Gastrocnemius medialis (tissue), 4 donors: ENCODE data around the gene PPP2R2B. TPM values are rescaled to one million over a fixed set of nuclear protein-coding genes. Genes with fewer than 3 reads are reported as not detected.
A peak's percentile ranks its signal among the peaks of the same experiment; 100 is the strongest.

ENCODE experiments used
- ATAC-seq, 2 donors: fragments of 150-250 bp; one replicate each; pipeline ENCODE4 v1.9.1; 2016
- DNase-seq, 2 donors: peaks; one replicate each; pipeline ENCODE4 v3.0.0-alpha.2; 2019
- H3K27ac ChIP-seq, 4 donors: fragments of 200-600 bp; sonication (generic); 1 replicate in 1 of 4; 2 replicates in 3 of 4; pipeline ENCODE4 v1.5.1; 2016 to 2018; ENCODE audit warnings: mild to moderate bottlenecking in 2 of 4, moderate library complexity in 1 of 4
- H3K27me3 ChIP-seq, 3 donors: fragments of 200-600 bp; sonication (generic) in 2 of 3; 1 replicate in 1 of 3; 2 replicates in 2 of 3; pipeline versions ENCODE4 v1.5.1 to v1.6.0; 2016 to 2019; ENCODE audit warnings: mild to moderate bottlenecking in 1 of 3, moderate library complexity in 1 of 3
- H3K36me3 ChIP-seq, 2 donors: fragments of 200-600 bp; sonication (generic) in 1 of 2; one replicate each; pipeline ENCODE4 v1.5.1; 2017 to 2018
- H3K4me1 ChIP-seq, 2 donors: fragments of 200-600 bp; sonication (generic) in 1 of 2; one replicate each; pipeline ENCODE4 v1.5.1; 2016 to 2017; ENCODE audit warnings: mild to moderate bottlenecking in 2 of 2
- H3K4me3 ChIP-seq, 4 donors: fragments of 200-600 bp; sonication (generic) in 3 of 4; 1 replicate in 1 of 4; 2 replicates in 3 of 4; pipeline ENCODE4 v1.5.1; 2016 to 2019; ENCODE audit warnings: mild to moderate bottlenecking in 2 of 4
- H3K9me3 ChIP-seq, 3 donors: fragments of 200-600 bp; sonication (generic) in 2 of 3; 1 replicate in 1 of 3; 2 replicates in 2 of 3; pipeline ENCODE4 v1.5.1; 2016 to 2019
- POLR2A ChIP-seq, 2 donors: fragments of 450-650 bp; IDR thresholded peaks; one replicate each; pipeline ENCODE4 v1.6.1; 2017; ENCODE audit warnings: antibody characterized with exemption in 2 of 2, mild to moderate bottlenecking in 2 of 2, moderate library complexity in 2 of 2
- in situ Hi-C, 4 donors: fragments of 200-750 bp; cut with MboI; loops; one replicate each; pipeline versions ENCODE4 v1.15.0 to v1.8.0; 2017; ENCODE audit warnings: low sequenced_read_pairs in 4 of 4
- intact Hi-C: fragments of 100-400 bp; cut with DNase I; formaldehyde crosslinking; loops from one replicate; pipeline ENCODE4 v1.15.1; 2023; ENCODE audit warnings: low total_unique reads
- total RNA-seq, 4 donors: library from RNA; depleted of rRNA; stranded (reverse); fragments of >200 nt; gene quantifications; one replicate each; pipeline versions ENCODE4 v1.1.0 to v1.2.3, GENCODE V29; 2016
- TF ChIP-seq, protein P1 (sequence below), 5 experiments: fragments of 450-650 bp in 3 of 5; fragments of 200-600 bp in 2 of 5; sonication (generic) in 2 of 5; IDR thresholded peaks in 4 of 5; conservative IDR thresholded peaks in 1 of 5; 1 replicate in 4 of 5; 2 replicates in 1 of 5; pipeline ENCODE4 v1.5.1; 2016 to 2019; ENCODE audit warnings: antibody characterized with exemption in 5 of 5, mild to moderate bottlenecking in 3 of 5, moderate library complexity in 3 of 5

PPP2R2B gene
- total RNA-seq, 4 donors from 2014 or later: 0.04 to 0.76 (median 0.19) TPM; not detected in 1

DNA sequence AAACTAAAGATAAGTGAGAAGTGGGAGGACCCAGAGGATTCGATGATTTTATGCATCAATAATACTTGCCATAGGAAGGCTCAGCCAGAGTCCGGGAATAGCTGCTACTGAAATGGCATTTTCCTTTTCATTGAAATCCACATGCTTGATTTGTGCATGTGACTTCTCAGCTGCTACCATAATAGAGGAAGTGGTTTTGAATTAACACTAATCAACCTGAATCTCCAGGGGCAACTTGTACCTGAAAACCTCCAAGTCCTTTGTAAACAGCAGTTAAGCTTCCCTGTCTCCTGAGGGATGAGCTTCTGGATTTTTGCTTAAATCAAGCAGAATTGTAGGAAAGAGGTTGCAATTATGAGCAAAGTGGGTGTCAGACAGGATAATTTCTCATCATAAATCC, 124.9 kb downstream of the PPP2R2B start:
- ATAC-seq: no peak

DNA sequence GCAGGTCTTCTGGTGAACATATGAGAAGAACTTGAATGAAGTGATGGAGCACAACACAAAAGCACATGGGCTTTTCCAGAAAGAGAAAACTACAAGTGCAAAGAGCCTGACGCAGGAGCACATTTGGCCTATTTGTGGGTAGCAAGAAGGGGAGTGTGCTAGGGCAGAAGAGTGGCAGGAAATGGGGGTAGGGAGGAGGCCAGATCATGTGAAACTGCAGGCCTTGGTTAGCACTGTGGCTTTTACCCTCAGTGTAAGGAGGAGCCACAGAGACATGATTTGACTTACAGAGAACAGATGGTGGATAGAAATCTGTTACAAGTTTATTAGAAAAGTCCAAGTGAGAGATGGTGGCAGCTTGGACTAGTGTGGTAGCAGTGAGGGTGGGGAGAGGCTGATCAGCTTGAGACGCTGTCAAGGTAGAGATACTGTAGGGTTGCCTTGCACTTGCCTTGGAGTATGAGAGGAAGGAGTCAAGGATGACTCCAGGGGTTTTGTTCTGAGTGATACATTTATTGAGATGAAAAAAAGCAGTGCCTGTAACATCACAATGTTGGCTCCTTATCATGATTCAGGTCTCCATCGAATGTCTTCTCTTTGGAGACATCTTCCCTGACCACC, 126.7 kb downstream of the PPP2R2B start:
- no peak overlapping the region for H3K4me3 ChIP-seq
- H3K36me3 ChIP-seq: no peaks in the 10 kb centered on the region
- DNase-seq (peak in 1 of 2 donors; percentile 13), ATAC-seq (no peak)
- H3K27me3 ChIP-seq: no peaks in the 10 kb centered on the region
- no peak for TF ChIP-seq POLR2A (IDR thresholded peaks at IDR 0.05)
- TF ChIP-seq, protein P1, sequence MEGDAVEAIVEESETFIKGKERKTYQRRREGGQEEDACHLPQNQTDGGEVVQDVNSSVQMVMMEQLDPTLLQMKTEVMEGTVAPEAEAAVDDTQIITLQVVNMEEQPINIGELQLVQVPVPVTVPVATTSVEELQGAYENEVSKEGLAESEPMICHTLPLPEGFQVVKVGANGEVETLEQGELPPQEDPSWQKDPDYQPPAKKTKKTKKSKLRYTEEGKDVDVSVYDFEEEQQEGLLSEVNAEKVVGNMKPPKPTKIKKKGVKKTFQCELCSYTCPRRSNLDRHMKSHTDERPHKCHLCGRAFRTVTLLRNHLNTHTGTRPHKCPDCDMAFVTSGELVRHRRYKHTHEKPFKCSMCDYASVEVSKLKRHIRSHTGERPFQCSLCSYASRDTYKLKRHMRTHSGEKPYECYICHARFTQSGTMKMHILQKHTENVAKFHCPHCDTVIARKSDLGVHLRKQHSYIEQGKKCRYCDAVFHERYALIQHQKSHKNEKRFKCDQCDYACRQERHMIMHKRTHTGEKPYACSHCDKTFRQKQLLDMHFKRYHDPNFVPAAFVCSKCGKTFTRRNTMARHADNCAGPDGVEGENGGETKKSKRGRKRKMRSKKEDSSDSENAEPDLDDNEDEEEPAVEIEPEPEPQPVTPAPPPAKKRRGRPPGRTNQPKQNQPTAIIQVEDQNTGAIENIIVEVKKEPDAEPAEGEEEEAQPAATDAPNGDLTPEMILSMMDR (IDR thresholded peaks at IDR 0.05 in 4 of 5, conservative IDR thresholded peaks at IDR 0.05 in 1 of 5): no peak
- H3K4me1 ChIP-seq: no peaks in the 10 kb centered on the region
- intact Hi-C loops: no loop called here
- no peaks in the 10 kb centered on the region for H3K9me3 ChIP-seq
- in situ Hi-C loops: no loop called here
- H3K27ac ChIP-seq: no peak overlapping the region

More for the DNA sequence above, 124.9 kb downstream of the PPP2R2B start:
- no peaks in the 10 kb centered on the region for H3K9me3 ChIP-seq
- in situ Hi-C loops (no loop called here), intact Hi-C loops (no loop called here)
- H3K4me1 ChIP-seq: no peaks in the 10 kb centered on the region
- no peaks in the 10 kb centered on the region for H3K27me3 ChIP-seq
- H3K4me3 ChIP-seq: no peak overlapping the region
- H3K27ac ChIP-seq: no peak overlapping the region
- H3K36me3 ChIP-seq: no peaks in the 10 kb centered on the region
- DNase-seq: no peak
- no peak for TF ChIP-seq POLR2A (IDR thresholded peaks at IDR 0.05)
- TF ChIP-seq, protein P1 (IDR thresholded peaks at IDR 0.05 in 4 of 5, conservative IDR thresholded peaks at IDR 0.05 in 1 of 5): no peak

DNA sequence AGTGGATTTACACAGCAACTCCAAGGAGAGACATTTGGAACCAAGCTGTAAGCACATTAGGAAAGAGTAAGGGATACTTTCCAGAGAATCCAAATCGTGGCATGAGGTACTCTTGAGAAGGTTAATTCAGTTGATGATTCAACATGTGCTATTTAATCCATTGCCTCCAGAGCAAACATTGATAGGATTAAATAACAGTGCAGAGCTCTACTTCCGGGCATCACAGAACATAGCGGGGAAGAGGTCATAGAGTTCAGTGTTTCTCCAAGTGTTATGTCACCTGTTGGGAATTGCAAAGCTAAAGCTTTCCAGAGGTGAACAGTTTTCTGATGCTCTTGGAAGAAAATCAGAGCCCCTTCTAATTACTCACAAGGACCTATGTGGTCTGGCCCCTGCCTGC, 127.5 kb downstream of the PPP2R2B start:
- Histone ChIP-seq H3K27me3 (no peaks in the 10 kb centered on the region), H3K9me3 (no peaks in the 10 kb centered on the region), H3K36me3 (no peaks in the 10 kb centered on the region), H3K27ac (no peak overlapping the region), H3K4me3 (no peak overlapping the region), H3K4me1 (no peaks in the 10 kb centered on the region)
- DNase-seq (no peak), ATAC-seq (no peak)
- in situ Hi-C loops: no loop called here
- intact Hi-C loops: no loop called here
- TF ChIP-seq, protein P1 (IDR thresholded peaks at IDR 0.05 in 4 of 5, conservative IDR thresholded peaks at IDR 0.05 in 1 of 5): no peak
- TF ChIP-seq POLR2A (IDR thresholded peaks at IDR 0.05): no peak

DNA sequence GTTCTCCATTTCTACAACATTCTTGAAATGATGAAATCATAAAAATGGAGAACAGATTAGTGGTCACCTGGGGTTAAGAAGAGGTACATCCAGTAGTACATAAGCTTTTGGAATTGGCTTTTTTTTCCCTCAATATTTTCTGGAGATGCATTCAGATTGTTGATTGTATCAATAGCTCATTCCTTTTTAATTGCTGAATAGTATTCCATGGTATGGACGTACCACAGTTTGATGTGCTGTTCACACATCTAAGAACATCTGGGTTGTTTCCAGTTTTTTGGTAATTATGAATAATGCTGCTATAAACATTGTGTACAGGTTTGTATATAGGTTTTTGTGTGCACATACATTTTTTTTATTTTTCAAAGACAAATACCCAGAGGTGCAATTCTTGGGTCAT, 130.0 kb downstream of the PPP2R2B start:
- intact Hi-C loops: no loop called here
- ATAC-seq (no peak), DNase-seq (no peak)
- Histone ChIP-seq H3K27me3 (no peaks in the 10 kb centered on the region), H3K9me3 (no peaks in the 10 kb centered on the region), H3K4me1 (no peaks in the 10 kb centered on the region), H3K27ac (no peak overlapping the region), H3K4me3 (no peak overlapping the region), H3K36me3 (no peaks in the 10 kb centered on the region)
- TF ChIP-seq, protein P1 (IDR thresholded peaks at IDR 0.05 in 4 of 5, conservative IDR thresholded peaks at IDR 0.05 in 1 of 5): no peak
- TF ChIP-seq POLR2A (IDR thresholded peaks at IDR 0.05): no peak
- in situ Hi-C loops: no loop called here
